ENCODE results near the gene STXBP4.
A peak's percentile ranks its signal among the peaks of the same experiment; 100 is the strongest.

STXBP4 gene

DNA sequence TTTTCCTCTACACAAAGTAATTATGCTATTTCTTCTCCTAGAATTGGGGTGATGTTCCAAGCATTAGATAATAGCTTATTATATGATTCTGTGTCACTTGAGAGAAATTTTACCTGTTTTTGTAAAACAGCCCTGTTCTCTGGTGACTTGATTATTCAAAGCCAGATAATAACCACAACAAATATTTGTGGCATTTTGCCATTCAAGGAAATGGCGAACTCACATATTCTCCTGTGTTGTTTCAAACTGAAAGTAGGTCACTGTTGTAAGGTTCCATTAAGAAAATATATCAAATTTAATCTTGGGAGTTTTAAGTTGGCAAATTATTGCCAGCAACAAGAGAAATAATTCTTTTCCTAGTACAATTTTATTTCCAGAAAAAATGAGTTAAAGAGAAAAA lies 124.8 kb downstream of the STXBP4 start:
- Mint-ChIP-seq H3K9me3 (no peaks in the 10 kb centered on the region), H3K27ac (no peak overlapping the region), H3K36me3 (ENCODE audit: low read depth) (peaks cover 6% of the 10 kb centered on the region), H3K27me3 (no peaks in the 10 kb centered on the region), H3K4me1 (peaks cover 11% of the 10 kb centered on the region), H3K4me3 (no peak overlapping the region)
- DNase-seq, result no peak
- no peak for ATAC-seq

DNA sequence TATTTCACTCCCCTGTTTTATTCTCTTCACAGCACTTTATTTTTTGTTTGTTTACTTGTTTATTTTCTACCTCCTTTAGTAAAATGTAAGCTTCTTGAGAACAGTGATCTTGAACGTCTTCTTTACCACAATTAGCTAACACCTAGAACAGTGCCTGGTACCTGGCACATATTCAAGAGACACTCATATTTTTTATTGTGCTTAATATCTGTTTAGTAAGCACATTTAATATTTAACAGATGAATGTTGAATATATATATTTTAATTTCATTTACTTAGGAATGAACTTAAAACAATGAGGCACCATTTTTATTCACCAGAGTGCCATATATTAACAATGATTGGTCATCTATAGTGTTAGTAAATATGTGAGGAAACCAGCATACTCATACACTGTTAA lies 130.2 kb downstream of the STXBP4 start:
- no peaks in the 10 kb centered on the region for H3K27me3 Mint-ChIP-seq
- no peak overlapping the region for H3K4me3 Mint-ChIP-seq
- H3K4me1 Mint-ChIP-seq, result no peaks in the 10 kb centered on the region
- H3K27ac Mint-ChIP-seq, result no peak overlapping the region
- ATAC-seq (no peak), DNase-seq (no peak)
- peaks cover 10% of the 10 kb centered on the region for H3K36me3 Mint-ChIP-seq (ENCODE audit: low read depth)
- no peaks in the 10 kb centered on the region for H3K9me3 Mint-ChIP-seq

- Mint-ChIP-seq H3K4me3 (no peak overlapping the region), H3K27ac (no peak overlapping the region), H3K36me3 (ENCODE audit: low read depth) (peaks cover 15% of the 10 kb centered on the region), H3K4me1 (no peaks in the 10 kb centered on the region), H3K27me3 (no peaks in the 10 kb centered on the region), H3K9me3 (peaks cover 17% of the 10 kb centered on the region)
- no peak for ATAC-seq
- no peak for DNase-seq
These were observed 142.0 kb downstream of the STXBP4 start for GRCh38 chr17:55110521-55110920.

DNA sequence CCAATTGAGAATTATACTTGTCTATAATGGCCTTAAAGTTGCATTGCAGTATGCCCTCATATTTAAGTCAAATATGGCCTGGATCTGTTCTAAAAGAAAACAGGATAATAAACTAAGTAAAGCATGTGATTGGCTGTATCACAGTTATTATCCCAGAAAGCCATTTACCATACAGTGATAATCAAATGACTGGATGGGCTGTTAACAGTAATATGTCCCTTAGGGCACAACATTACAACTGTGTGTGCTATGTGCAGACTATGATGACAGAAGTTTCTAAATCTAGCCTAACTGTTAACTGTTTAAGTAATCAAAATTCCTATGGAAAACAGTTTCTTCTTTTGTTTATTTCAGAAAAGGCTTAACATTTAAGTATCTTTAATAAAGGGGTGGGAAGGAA lies 145.7 kb downstream of the STXBP4 start:
- Mint-ChIP-seq H3K27me3 (no peaks in the 10 kb centered on the region), H3K4me1 (peaks cover 2% of the 10 kb centered on the region), H3K9me3 (no peaks in the 10 kb centered on the region), H3K36me3 (ENCODE audit: low read depth) (no peaks in the 10 kb centered on the region), H3K27ac (no peak overlapping the region), H3K4me3 (no peak overlapping the region)
- ATAC-seq (no peak), DNase-seq (no peak)

GRCh38 chr17:55116440-55116914 lies 147.9 kb downstream of the STXBP4 start:
- H3K4me3 Mint-ChIP-seq, result no peak overlapping the region
- no peaks in the 10 kb centered on the region for H3K9me3 Mint-ChIP-seq
- H3K36me3 Mint-ChIP-seq (ENCODE audit: low read depth), result no peaks in the 10 kb centered on the region
- no peak for DNase-seq
- no peak for ATAC-seq
- H3K27me3 Mint-ChIP-seq, result no peaks in the 10 kb centered on the region
- H3K27ac Mint-ChIP-seq, result no peak overlapping the region
- H3K4me1 Mint-ChIP-seq, result peaks cover 2% of the 10 kb centered on the region

GRCh38 chr17:55117164-55117563 lies 148.6 kb downstream of the STXBP4 start:
- Mint-ChIP-seq H3K27ac (no peak overlapping the region), H3K27me3 (no peaks in the 10 kb centered on the region), H3K4me1 (peaks cover 2% of the 10 kb centered on the region), H3K36me3 (ENCODE audit: low read depth) (no peaks in the 10 kb centered on the region), H3K4me3 (no peak overlapping the region), H3K9me3 (no peaks in the 10 kb centered on the region)
- DNase-seq (no peak), ATAC-seq (no peak)

- Mint-ChIP-seq H3K27me3 (no peaks in the 10 kb centered on the region), H3K36me3 (ENCODE audit: low read depth) (no peaks in the 10 kb centered on the region), H3K9me3 (no peaks in the 10 kb centered on the region), H3K27ac (no peak overlapping the region), H3K4me1 (peaks cover 2% of the 10 kb centered on the region), H3K4me3 (no peak overlapping the region)
- DNase-seq (no peak), ATAC-seq (no peak)
These were observed 152.1 kb downstream of the STXBP4 start for GRCh38 chr17:55120651-55121050.

- Mint-ChIP-seq H3K27me3 (no peaks in the 10 kb centered on the region), H3K4me3 (no peak overlapping the region)
These were observed 152.7 kb downstream of the STXBP4 start for GRCh38 chr17:55121268-55121667.

GRCh38 chr17:55122114-55122513 lies 153.5 kb downstream of the STXBP4 start:
- DNase-seq (no peak), ATAC-seq (no peak)
- Mint-ChIP-seq H3K9me3 (no peaks in the 10 kb centered on the region), H3K27ac (peak overlapping the region; percentile 1), H3K4me3 (no peak overlapping the region), H3K4me1 (no peaks in the 10 kb centered on the region), H3K36me3 (ENCODE audit: low read depth) (no peaks in the 10 kb centered on the region), H3K27me3 (no peaks in the 10 kb centered on the region)

More at GRCh38 chr17:55121268-55121667, 152.7 kb downstream of the STXBP4 start:
- no peaks in the 10 kb centered on the region for H3K9me3 Mint-ChIP-seq
- DNase-seq, result no peak
- H3K27ac Mint-ChIP-seq, result no peak overlapping the region
- peaks cover 2% of the 10 kb centered on the region for H3K4me1 Mint-ChIP-seq
- H3K36me3 Mint-ChIP-seq (ENCODE audit: low read depth), result no peaks in the 10 kb centered on the region
- ATAC-seq, result no peak

DNA sequence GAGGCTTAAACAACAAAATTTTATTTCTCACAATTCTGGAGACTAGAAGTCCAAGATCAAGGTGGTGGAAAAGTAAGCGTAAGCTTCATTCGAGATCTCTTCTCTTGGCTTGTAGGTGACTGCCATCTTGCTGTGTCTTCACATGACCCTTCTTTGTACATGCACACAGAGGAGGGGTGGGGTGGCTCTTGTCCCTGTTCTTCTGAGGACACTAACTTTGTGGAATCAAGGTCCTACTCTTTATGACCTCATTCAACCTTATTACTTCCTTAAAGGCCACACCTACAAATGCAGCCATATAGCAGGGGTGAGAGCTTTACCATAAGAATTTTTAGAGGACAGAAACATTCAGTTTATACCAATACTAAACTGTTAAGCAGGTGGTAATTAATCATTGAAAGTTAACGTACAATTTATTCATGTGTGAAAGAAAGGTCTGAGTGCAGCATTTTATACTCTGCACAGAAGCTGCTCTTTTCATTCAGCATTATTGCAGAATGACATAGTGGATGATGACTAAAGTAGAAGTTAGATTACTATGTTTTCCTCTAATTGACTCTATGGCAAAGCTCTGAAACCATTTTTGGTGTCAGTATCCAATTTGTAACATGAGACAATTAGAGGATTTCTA lies 156.3 kb downstream of the STXBP4 start:
- Mint-ChIP-seq H3K36me3 (ENCODE audit: low read depth) (no peaks in the 10 kb centered on the region), H3K9me3 (no peaks in the 10 kb centered on the region), H3K4me3 (no peak overlapping the region), H3K27ac (no peak overlapping the region), H3K27me3 (no peaks in the 10 kb centered on the region), H3K4me1 (no peaks in the 10 kb centered on the region)
- DNase-seq (no peak), ATAC-seq (no peak)

DNA sequence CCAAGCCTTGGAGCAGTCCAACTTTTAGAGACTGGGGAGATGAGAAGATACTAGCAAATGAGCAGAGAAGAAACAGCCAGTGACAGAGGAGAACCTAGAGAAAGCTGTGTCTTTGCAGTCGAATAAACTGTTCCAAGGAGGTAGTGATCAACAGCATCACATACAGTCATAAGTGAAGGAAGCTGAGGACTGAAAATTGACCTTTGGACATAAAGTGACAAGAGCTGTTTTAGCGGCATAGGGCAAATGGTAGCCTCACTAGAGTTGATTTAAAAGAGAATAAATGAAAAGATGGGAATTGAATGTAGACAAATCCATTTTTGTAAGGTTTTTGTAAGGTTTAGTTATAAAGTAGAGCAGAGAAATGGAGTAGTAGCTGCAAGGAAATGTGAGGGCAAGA lies 165.0 kb downstream of the STXBP4 start:
- H3K27ac Mint-ChIP-seq, result no peak overlapping the region
- ATAC-seq (no peak), DNase-seq (no peak)
- H3K4me3 Mint-ChIP-seq, result no peak overlapping the region
- H3K9me3 Mint-ChIP-seq, result no peaks in the 10 kb centered on the region
- H3K4me1 Mint-ChIP-seq, result no peaks in the 10 kb centered on the region
- no peaks in the 10 kb centered on the region for H3K36me3 Mint-ChIP-seq (ENCODE audit: low read depth)
- H3K27me3 Mint-ChIP-seq, result no peaks in the 10 kb centered on the region

- Mint-ChIP-seq H3K27ac (no peak overlapping the region), H3K36me3 (ENCODE audit: low read depth) (no peaks in the 10 kb centered on the region), H3K27me3 (no peaks in the 10 kb centered on the region), H3K4me1 (no peaks in the 10 kb centered on the region), H3K4me3 (no peak overlapping the region), H3K9me3 (no peaks in the 10 kb centered on the region)
- no peak for ATAC-seq
- no peak for DNase-seq
These were observed 166.1 kb downstream of the STXBP4 start for GRCh38 chr17:55134486-55135157.

DNA sequence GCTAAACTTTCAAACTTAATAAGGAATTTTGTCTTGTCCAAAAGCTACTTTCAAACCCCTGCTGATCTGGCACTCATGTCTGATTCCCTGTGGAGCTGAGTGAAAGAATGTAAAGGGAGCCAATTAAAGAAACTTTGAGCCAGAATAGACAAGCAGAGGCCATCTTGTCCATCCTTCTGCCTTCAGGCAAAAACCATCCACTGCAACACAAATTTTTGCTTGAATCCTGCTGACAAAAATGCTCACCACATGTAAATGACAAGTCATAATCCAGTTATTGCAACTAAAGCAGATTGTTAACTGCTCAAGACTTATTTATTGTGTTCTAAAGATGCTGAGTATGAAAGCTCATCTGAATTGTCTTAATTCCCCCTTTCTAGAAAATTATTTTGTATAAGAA lies 172.2 kb downstream of the STXBP4 start:
- Mint-ChIP-seq H3K27ac (no peak overlapping the region), H3K9me3 (no peaks in the 10 kb centered on the region), H3K27me3 (no peaks in the 10 kb centered on the region), H3K4me1 (no peaks in the 10 kb centered on the region), H3K4me3 (no peak overlapping the region), H3K36me3 (ENCODE audit: low read depth) (peaks cover 3% of the 10 kb centered on the region)
- ATAC-seq (no peak), DNase-seq (no peak)

GRCh38 chr17:55144518-55144917 lies 176.0 kb downstream of the STXBP4 start:
- no peak for ATAC-seq
- Mint-ChIP-seq H3K4me3 (no peak overlapping the region), H3K36me3 (ENCODE audit: low read depth) (peaks cover 6% of the 10 kb centered on the region), H3K27ac (no peak overlapping the region), H3K9me3 (no peaks in the 10 kb centered on the region), H3K4me1 (no peaks in the 10 kb centered on the region), H3K27me3 (no peaks in the 10 kb centered on the region)
- DNase-seq, result no peak

- Mint-ChIP-seq H3K4me3 (no peak overlapping the region), H3K4me1 (no peaks in the 10 kb centered on the region), H3K27me3 (no peaks in the 10 kb centered on the region), H3K27ac (no peak overlapping the region), H3K36me3 (ENCODE audit: low read depth) (peaks cover 3% of the 10 kb centered on the region), H3K9me3 (no peaks in the 10 kb centered on the region)
- ATAC-seq (no peak), DNase-seq (no peak)
These were observed 180.9 kb downstream of the STXBP4 start for GRCh38 chr17:55149485-55149884.
